GM19099 (cell line): Measurements from ENCODE around the gene NEMP2.

Source experiments
- POLR2A ChIP-seq: IDR thresholded peaks from 3 replicates; pipeline ENCODE4 v1.6.1; 2011; ENCODE audit warnings: low read depth; ENCODE audit not compliant: insufficient read length; ENCODE audit errors: extremely low read depth

The NEMP2 gene

DNA sequence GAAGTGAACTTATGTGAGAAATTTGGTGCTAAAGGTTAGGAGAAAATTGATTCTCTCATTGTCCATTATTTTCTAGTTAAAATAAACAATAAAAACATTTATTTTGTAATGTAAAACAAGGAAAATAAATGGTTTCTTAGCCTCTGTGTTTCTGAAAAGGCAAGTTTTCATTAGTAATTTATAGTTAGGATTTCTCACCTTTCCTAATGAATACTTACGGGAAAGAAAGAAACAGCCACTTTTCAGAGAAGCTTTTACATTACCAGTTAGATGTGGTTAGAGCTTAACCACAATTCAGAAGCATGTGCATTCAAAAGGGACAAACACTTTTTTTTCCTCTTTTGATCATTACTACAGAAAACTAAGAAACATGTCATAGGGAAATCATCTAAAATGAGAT is 18.8 kb downstream of the NEMP2 start:
- TF ChIP-seq POLR2A, result no peak

DNA sequence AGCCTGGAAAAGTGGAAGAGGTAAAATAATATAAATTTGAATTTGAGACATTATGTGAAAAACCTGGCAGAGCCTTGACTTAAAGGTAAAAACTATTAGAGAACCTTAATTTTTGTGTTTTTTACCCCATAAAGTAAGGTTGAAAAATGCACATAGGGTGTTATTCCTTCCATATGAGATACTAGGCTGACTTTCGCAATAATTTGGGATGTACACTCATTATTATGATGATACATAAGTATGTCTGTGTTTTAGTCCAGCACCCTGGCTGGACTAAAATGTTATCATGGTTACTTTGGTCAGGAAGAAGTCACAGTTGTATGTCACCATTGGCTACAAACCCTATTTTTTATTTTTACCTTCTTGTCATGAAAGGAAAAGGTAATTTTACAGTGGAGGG is 19.8 kb downstream of the NEMP2 start:
- no peak for TF ChIP-seq POLR2A

DNA sequence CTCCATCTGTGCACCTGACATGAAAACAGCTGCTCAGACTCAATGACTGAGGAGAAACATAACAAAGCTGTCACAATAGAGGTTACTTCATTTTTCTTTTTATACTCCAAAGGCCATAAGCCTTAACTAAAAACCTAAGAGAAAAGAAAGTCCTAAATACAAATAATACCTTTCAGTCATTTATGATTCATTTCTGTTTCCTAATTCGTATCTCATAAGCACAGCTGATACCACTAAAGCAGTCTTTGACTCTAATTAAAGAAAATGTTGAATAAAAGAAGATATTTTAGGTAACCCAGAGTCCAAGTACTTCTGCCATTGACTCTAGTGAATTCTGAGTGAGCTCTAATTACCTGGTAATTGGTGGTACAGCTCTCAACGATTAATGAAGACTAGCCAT is 20.6 kb downstream of the NEMP2 start:
- no peak for TF ChIP-seq POLR2A

DNA sequence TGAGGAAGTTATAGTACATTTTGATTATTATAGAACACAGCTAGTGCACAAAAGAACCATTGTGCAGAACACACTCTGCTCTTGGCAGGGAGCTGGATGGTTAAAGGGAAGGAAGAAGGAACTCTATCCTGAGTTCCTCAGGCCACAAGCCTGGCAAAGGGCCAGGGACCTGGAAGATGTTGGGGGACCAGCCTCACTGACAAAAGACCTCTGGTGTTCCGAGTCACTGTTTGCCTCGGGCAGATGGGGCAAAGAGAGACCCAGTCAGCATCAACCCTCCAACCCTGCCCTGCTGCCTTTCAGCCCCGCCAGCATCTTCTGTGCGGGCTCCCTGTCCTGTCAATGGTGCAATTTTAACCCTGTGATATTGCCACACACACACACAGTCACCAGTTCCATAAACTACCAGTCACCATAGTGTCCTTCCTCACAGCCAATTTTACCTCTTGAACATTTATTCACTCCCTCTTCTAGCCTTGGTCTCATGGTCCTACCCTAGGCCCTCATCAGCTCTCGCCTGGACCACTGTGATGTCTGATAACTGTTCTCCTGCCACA is 21.9 kb downstream of the NEMP2 start:
- TF ChIP-seq POLR2A, result no peak

DNA sequence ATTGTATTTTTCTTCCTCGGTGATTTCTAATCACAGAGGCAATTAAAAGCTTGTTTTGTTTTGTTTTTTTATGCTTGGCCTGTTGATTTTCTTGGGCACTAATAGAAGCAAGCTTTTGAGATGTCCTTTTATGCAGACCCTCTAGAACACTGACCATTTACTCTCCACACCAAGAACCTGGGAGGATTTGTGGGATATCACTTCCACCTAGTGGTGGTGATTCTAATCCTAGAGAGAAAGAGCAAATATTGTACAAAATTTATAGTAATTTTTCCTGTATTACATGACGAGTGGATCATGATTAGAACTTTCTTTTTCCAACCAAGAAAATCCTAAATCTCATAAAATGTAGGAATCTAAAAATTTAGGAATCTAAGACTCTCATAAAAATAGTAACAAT is 23.4 kb downstream of the NEMP2 start:
- no peak for TF ChIP-seq POLR2A

DNA sequence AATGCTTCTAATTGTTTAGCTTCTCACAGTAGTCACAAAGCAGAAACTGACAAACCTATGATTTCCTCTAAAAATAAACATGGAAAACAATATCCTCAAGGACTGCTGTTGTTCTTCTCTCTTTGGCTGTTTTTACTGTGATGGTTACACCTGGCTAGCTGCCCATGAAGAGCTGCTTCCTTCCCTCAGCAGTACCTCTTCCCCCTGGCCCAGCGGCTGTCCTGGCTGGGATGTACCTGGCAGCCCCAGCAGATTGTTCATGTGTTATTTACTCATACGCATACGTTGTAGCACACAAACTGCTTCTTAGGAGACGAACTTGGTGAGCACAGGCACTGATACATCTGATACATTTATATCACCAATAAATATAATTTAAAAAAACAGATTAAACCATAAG is 27.4 kb downstream of the NEMP2 start:
- no peak for TF ChIP-seq POLR2A

DNA sequence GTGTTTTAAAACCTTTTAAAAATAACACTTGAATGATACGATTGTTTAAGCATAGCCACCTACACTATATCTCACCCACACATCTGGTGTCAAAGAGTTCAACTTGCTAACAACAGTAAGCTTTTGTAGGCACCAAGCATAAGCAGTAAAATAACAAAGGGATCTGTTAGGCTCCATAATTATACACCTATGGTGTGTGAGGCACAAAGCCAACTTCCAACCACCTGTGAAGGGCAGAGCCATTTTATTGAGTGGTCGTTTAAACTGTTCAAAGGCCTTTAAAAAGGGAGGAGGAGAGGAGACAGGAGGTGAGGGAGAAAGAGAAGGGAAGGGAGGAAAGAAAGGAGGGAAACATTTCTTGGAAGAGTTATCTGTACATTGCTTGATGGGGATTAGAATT is 27.9 kb downstream of the NEMP2 start:
- no peak for TF ChIP-seq POLR2A

DNA sequence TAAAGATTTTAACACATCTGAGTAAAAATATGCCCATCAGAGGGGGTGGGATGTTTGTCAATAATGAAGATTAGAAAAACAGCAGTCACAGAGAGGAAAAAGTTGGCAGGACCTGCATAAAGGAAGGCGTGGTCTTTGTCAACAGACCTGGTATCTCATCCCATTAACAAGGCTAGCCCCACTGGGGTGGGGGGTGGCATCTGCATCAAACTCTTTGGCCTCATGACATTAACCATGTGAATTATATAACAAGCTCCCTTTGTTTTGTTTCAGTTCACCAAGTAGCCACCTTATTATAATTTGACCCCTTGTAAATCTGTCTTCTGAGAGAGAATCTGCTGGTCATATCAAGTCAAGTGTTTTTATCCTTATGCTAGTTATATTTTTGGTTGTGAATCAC is 28.8 kb downstream of the NEMP2 start:
- TF ChIP-seq POLR2A, result no peak

DNA sequence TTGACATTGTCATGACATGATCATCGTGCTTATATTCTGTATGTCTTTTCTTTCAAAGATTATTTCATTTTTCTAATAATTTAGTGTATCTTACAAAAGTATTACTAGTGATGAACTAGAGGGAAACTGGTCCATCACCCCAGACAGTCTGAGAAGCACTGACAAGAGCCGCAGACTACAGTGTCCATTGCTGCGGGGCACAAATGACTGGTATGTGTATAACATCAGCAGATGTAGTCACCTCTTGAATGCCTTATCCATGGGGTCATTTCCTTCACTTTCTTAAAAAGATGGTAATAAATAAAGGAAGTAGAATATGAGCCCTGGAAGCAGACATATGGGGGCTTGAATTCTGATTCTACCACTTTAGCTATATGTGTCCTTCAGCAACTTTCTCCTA is 29.6 kb downstream of the NEMP2 start:
- TF ChIP-seq POLR2A, result no peak

DNA sequence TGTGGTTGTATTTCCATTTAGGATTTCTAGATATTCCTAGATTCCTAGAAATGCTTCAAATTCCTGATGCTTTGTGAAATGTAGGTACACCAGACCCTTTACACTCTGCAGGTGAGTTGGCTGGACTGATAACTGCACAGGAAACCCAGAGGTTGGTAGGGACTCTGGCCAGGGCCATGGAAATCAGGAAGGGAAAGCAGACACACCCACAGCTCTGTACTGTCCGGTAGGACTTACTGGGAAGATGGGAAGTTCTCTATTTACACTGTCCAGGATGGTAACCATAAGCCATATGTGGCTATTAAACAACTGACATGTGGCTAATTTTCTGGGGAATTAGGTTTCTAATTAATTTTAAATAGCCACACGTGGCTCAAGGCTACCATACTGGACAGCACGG is 31.4 kb downstream of the NEMP2 start:
- no peak for TF ChIP-seq POLR2A

DNA sequence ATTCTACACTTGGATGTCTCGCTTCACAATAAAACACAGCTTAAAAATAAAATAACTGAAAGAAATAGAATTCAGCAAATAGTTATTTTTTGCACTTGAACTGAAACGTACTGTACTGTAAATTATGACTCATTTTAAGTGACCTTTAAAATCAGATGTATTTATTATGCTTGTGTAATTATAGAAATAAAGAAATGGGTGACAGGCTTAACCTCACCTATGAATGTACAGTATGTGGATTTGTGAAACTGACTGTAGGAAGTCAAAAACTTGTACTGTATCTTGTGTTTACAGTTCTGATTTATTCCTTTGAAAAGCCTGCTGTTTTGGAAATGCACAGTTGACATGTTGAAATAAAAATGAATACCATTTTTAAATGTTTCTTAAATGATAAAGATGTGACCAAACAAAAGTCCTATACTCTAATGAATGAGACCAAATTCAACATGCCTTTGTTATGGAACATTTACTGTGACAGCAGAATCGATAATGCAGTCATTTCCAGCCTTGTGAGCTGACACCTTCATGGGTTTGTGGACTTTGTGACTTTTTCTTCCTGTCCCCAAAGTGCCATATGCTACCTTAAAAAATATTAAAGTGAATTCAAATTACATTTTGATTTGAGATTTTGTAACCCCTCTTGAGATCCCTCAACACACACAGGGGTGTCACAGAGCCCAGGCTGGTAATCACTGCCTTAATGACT is 32.7 kb downstream of the NEMP2 start:
- no peak for TF ChIP-seq POLR2A

DNA sequence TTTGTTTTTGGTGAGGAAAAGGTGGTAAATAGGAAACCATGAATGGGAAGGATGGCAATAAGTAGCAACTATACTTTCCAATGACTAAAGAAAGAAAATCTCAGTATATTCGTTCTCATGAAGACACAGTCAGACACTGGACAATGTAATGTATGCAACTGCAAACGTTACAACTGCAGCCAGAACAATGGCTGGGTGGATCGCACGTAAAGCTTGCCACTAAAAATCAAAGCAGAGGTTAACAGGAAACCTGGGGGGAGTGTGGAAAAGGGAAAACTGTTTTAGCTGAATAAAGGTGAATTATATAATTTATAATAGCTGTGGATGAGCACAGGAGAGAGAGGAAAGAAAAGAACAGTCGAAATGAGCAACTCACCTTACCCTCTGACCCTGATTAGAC is 33.3 kb downstream of the NEMP2 start:
- TF ChIP-seq POLR2A, result no peak

DNA sequence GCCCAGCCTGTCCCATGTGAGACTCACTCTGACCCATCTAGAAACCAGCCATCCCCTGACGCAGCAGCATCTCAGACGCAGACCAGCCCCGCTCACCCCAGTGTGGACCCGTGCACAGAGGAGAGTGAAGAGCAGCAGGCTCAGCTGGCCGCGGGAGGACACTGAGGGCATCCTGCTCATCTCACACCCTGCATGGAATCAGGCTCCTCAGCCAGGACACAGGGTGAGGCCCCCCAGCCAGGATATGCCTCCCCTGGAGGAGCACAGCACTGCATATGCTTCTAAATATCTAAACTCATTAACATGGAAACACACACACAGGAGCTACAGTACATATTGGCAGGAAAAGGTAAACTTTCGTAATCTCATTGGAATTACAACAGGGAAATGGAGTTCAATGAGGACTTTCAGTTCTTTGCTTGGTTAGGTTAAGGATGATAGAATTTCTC is 34.4 kb downstream of the NEMP2 start:
- TF ChIP-seq POLR2A, result no peak

DNA sequence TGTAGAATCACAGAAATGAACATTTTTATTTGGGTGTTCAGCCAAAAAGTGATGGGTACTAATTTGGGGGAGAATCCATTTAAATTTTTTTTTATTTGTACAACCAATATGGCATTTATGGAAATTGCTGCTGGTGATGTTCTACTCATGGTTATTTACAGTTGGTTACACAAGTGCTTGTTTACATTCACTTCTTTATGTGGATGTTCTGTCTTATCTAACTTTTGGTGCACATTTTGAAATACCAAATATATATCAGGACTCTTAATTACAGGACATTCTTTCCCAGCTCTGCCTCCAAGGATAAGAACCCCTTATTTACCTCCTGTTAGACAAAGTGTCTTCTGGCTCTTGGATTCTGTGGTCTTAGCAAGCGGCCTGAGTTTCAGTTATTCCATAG is 35.2 kb downstream of the NEMP2 start:
- TF ChIP-seq POLR2A, result no peak

DNA sequence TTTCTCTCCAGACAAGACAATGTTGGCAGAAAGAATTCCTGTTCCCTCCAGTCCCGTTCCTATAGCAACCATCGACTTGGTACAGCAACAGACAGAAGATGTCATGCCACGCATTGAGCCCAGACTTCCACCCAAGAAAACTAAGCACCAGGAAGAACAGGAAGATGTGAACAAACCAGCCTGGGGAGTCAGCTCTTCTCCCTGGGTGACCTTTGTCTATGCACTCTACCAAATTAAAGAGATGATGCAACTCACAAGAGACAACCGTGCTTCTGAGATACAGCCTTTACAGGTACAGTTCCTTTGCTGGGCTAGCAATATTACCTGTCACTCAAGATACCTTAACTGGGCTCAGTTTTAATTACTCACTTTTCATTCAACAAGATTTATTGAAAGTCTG is 37.1 kb downstream of the NEMP2 start:
- no peak for TF ChIP-seq POLR2A

DNA sequence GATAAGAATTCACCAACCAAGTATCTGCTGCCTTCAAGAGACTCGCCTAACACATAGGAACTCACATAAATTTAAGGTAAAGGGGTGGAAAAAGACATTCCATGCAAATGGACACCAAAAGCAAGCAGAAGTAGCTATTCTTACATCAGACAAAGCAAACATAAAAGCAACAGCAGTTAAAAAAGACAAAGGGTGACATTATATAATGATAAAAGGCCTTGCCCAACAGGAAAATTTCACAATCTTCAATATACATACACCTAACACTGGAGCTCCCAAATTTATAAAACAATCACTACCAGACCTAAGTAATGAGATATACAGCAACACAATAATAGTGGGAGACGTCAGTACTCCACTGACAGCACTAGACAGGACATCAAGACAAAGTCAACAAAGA is 41.4 kb downstream of the NEMP2 start:
- no peak for TF ChIP-seq POLR2A

DNA sequence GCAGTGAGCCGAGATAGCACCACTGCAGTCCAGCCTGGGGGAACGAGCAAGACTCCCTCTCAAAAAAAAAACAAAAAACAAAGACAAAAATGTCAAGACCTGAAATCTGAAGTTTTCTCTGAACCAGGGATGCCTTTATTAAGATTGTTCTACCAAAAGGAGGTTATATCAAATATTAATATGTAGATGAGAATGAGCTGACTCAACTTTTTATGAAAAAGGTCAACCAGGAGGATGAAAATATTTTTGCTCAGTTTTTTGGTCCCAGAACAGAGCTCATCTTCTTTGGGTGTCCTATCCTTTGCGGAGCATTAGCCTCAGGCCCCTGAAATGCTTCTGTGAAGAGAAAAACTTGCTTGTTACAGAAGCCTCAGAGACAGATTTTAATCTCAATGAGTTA is 44.0 kb downstream of the NEMP2 start:
- no peak for TF ChIP-seq POLR2A
